Fibroblast of lung (primary cell): ENCODE measurements around the gene CDKAL1. TPM values are rescaled to one million over a fixed set of nuclear protein-coding genes. Genes with fewer than 3 reads are reported as not detected.

Experiments used
- DNase-seq, 2 donors: peaks; one replicate each; pipeline versions ENCODE4 v3.0.0 to v3.0.0-alpha.2; 2010; ENCODE audit warnings: low read depth in 2 of 2
- H2AFZ ChIP-seq: 2 replicates; pipeline ENCODE4 v1.5.1; 2012; ENCODE audit warnings: low read length, control low read depth, inconsistent platforms
- H3K27ac ChIP-seq: 2 replicates; pipeline ENCODE4 v1.5.1; 2011; ENCODE audit warnings: low read length, control low read depth; ENCODE audit not compliant: insufficient read depth
- H3K27me3 ChIP-seq: 2 replicates; pipeline ENCODE4 v1.5.1; 2011; ENCODE audit warnings: mild to moderate bottlenecking, low read length; ENCODE audit not compliant: control insufficient read depth, insufficient read depth
- H3K36me3 ChIP-seq: 2 replicates; pipeline ENCODE4 v1.5.1; 2011; ENCODE audit warnings: low read length; ENCODE audit not compliant: control insufficient read depth, insufficient read depth
- H3K4me1 ChIP-seq: 2 replicates; pipeline ENCODE4 v1.5.1; 2011; ENCODE audit warnings: low read length; ENCODE audit not compliant: control insufficient read depth, insufficient read depth; ENCODE audit errors: extremely low read depth
- H3K4me2 ChIP-seq: 2 replicates; pipeline ENCODE4 v1.5.1; 2011; ENCODE audit warnings: low read length, control low read depth; ENCODE audit not compliant: insufficient read depth; ENCODE audit errors: extremely low read depth
- H3K4me3 ChIP-seq, 4 experiments: fragments of 200-600 bp in 1 of 4; sonication (generic) in 1 of 4; replicated peaks in 1 of 4; 2 replicates each; pipeline ENCODE4 v1.5.1; 2011 to 2016; ENCODE audit warnings: low read length in 4 of 4, low read depth in 3 of 4, mild to moderate bottlenecking in 3 of 4, control low read depth in 2 of 4, inconsistent platforms in 1 of 4, mixed read lengths in 1 of 4; ENCODE audit not compliant: insufficient read depth in 1 of 4; ENCODE audit errors: control extremely low read depth in 1 of 4
- H3K79me2 ChIP-seq: 2 replicates; pipeline ENCODE4 v1.5.1; 2012; ENCODE audit warnings: mild to moderate bottlenecking, low read length, inconsistent platforms; ENCODE audit not compliant: control insufficient read depth, insufficient read depth
- H3K9ac ChIP-seq: 2 replicates; pipeline ENCODE4 v1.5.1; 2011; ENCODE audit warnings: mild to moderate bottlenecking, low read length, control low read depth; ENCODE audit not compliant: insufficient read depth
- H3K9me3 ChIP-seq: 2 replicates; pipeline ENCODE4 v1.5.1; 2012; ENCODE audit warnings: low read depth, low read length; ENCODE audit not compliant: control insufficient read depth, insufficient read depth
- H4K20me1 ChIP-seq: 2 replicates; pipeline ENCODE4 v1.5.1; 2011; ENCODE audit warnings: low read length; ENCODE audit not compliant: control insufficient read depth, insufficient read depth; ENCODE audit errors: extremely low read depth
- CTCF ChIP-seq, 2 donors: IDR thresholded peaks in 1 of 2; conservative IDR thresholded peaks in 1 of 2; 1 replicate in 1 of 2; 2 replicates in 1 of 2; pipeline ENCODE4 v1.5.1; 2011 to 2012; ENCODE audit warnings: low read length in 2 of 2, control low read depth in 1 of 2, inconsistent platforms in 1 of 2, low read depth in 1 of 2, mild to moderate bottlenecking in 1 of 2
- EZH2 ChIP-seq: IDR thresholded peaks from 2 replicates; pipeline ENCODE4 v1.5.1; 2012; ENCODE audit warnings: low read length, control low read depth, mild to moderate bottlenecking; ENCODE audit errors: missing control alignments
- polyA plus RNA-seq, 2 donors: library from polyadenylated mRNA; depleted of rRNA in 1 of 2; stranded (reverse) in 1 of 2; unstranded in 1 of 2; fragments of >200 nt; gene quantifications; 2 replicates each; pipeline ENCODE4 v1.2.1, GENCODE V29; 2011 to 2012; ENCODE audit warnings: missing spikeins in 1 of 2
- total RNA-seq: library from RNA; depleted of rRNA; stranded (reverse); fragments of >200 nt; gene quantifications from 2 replicates; pipeline ENCODE4 v1.2.1, GENCODE V29; 2014

Gene CDKAL1
- total and polyA plus RNA-seq, 2 donors (not counting 1 experiment from before 2014, with no cell fraction given), result 7.4 to 15.0 TPM

GRCh38 chr6:21274851-21275250, 740.6 kb downstream of the CDKAL1 start:
- no peaks in the 10 kb centered on the region for H4K20me1 ChIP-seq
- H3K9me3 ChIP-seq, result no peaks in the 10 kb centered on the region
- no peaks in the 10 kb centered on the region for H3K27me3 ChIP-seq
- no peak overlapping the region for H2AFZ ChIP-seq
- no peaks in the 10 kb centered on the region for H3K36me3 ChIP-seq
- H3K27ac ChIP-seq, result no peak overlapping the region
- H3K9ac ChIP-seq, result no peak overlapping the region
- H3K4me1 ChIP-seq, result no peaks in the 10 kb centered on the region
- H3K4me3 ChIP-seq, result no peak overlapping the region
- DNase-seq, result no peak
- H3K4me2 ChIP-seq, result no peak overlapping the region
- TF ChIP-seq CTCF (conservative IDR thresholded peaks at IDR 0.05 in 1 of 2, IDR thresholded peaks at IDR 0.05 in 1 of 2; ENCODE audit: low read depth in 1 of 2, low read length in 2 of 2), result no peak
- TF ChIP-seq EZH2, result no peak
- H3K79me2 ChIP-seq, result no peaks in the 10 kb centered on the region

- DNase-seq, result peak in 1 of 2 donors; percentile 66
- Histone ChIP-seq H3K4me2 (no peak overlapping the region), H3K79me2 (no peaks in the 10 kb centered on the region), H3K36me3 (no peaks in the 10 kb centered on the region), H4K20me1 (no peaks in the 10 kb centered on the region), H3K4me3 (no peak overlapping the region), H2AFZ (no peak overlapping the region), H3K27me3 (no peaks in the 10 kb centered on the region), H3K4me1 (no peaks in the 10 kb centered on the region), H3K9me3 (no peaks in the 10 kb centered on the region), H3K9ac (no peak overlapping the region), H3K27ac (no peak overlapping the region)
- TF ChIP-seq CTCF (conservative IDR thresholded peaks at IDR 0.05 in 1 of 2, IDR thresholded peaks at IDR 0.05 in 1 of 2; ENCODE audit: low read depth in 1 of 2, low read length in 2 of 2) (no peak), EZH2 (no peak)
Measured at GRCh38 chr6:21277601-21278374, 743.5 kb downstream of the CDKAL1 start.

- Histone ChIP-seq H3K4me1 (no peaks in the 10 kb centered on the region), H3K27ac (no peak overlapping the region), H3K4me2 (no peak overlapping the region), H3K9ac (no peak overlapping the region), H3K4me3 (no peak overlapping the region), H3K79me2 (no peaks in the 10 kb centered on the region), H2AFZ (no peak overlapping the region), H3K27me3 (no peaks in the 10 kb centered on the region), H3K36me3 (no peaks in the 10 kb centered on the region), H3K9me3 (no peaks in the 10 kb centered on the region), H4K20me1 (no peaks in the 10 kb centered on the region)
- no peak for TF ChIP-seq EZH2
- no peak for TF ChIP-seq CTCF (conservative IDR thresholded peaks at IDR 0.05 in 1 of 2, IDR thresholded peaks at IDR 0.05 in 1 of 2; ENCODE audit: low read depth in 1 of 2, low read length in 2 of 2)
- peak in 1 of 2 donors; percentile 14 for DNase-seq
Measured at GRCh38 chr6:21278375-21278745, 744.1 kb downstream of the CDKAL1 start.
